ENCODE results near the gene PRKD1.

DNA sequence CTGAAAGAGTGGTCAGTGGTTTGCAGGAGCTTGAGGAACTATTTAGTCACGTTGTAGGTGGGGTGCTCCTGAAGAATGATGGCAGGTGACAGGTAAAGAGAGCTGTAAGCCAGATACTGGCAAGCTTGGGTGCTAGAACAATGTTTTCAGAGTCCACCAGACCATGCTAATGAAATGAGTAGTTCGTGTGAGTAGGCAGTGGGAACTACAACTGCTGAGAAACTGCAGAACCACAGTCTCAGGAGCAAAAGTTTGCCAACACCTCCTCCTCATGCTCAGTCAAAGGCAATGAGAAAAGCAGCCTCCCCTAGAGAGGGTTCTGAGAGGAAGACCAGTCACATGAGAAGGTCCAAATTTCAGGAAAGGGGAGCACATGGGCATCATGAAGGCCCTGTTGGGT, 91.3 kb downstream of the PRKD1 start:
- no peak for TF ChIP-seq ZNF274 (IDR thresholded peaks at IDR 0.05; ENCODE audit: low read depth, low read length)
- TF ChIP-seq SUZ12 (IDR thresholded peaks at IDR 0.05; ENCODE audit: extremely low read depth, insufficient read depth, insufficient read length) = no peak
- no peak for TF ChIP-seq YY1 (IDR thresholded peaks at IDR 0.05; ENCODE audit: insufficient read depth, insufficient read length)
